OCI-LY1 (cell line): ENCODE measurements around the gene PRKCE.

ENCODE experiments used
- H2AFZ ChIP-seq: fragments of 200-600 bp; sonication (generic), shearing (Covaris generic); 2 replicates; pipeline ENCODE4 v1.6.0; 2014; ENCODE audit warnings: antibody characterized with exemption, mild to moderate bottlenecking, low read length
- H3F3A ChIP-seq: fragments of 200-600 bp; sonication (generic), shearing (Covaris generic); 2 replicates; pipeline ENCODE4 v1.6.0; 2014; ENCODE audit warnings: mild to moderate bottlenecking, antibody characterized with exemption, low read length, moderate library complexity; ENCODE audit not compliant: insufficient read depth
- H3K27ac ChIP-seq: fragments of 200-600 bp; sonication (generic); 2 replicates; pipeline ENCODE4 v1.5.1; 2014; ENCODE audit warnings: low read length, mixed run types, mild to moderate bottlenecking, low read depth; ENCODE audit not compliant: poor library complexity, severe bottlenecking
- H3K27me3 ChIP-seq: fragments of 200-600 bp; sonication (generic); 2 replicates; pipeline ENCODE4 v1.6.0; 2014; ENCODE audit warnings: antibody characterized with exemption, mild to moderate bottlenecking, low read length, moderate library complexity; ENCODE audit not compliant: insufficient read depth
- H3K36me3 ChIP-seq: fragments of 200-600 bp; sonication (generic); 2 replicates; pipeline ENCODE4 v1.6.1; 2014; ENCODE audit warnings: mild to moderate bottlenecking, antibody characterized with exemption, low read length, moderate library complexity, mixed read lengths; ENCODE audit not compliant: insufficient read depth
- H3K4me1 ChIP-seq: fragments of 200-600 bp; sonication (generic); 2 replicates; pipeline ENCODE4 v1.5.1; 2014; ENCODE audit warnings: mild to moderate bottlenecking, low read length, moderate library complexity; ENCODE audit not compliant: insufficient read depth, severe bottlenecking
- H3K4me2 ChIP-seq: fragments of 200-600 bp; sonication (generic), shearing (Covaris generic); 2 replicates; pipeline ENCODE4 v1.6.1; 2014; ENCODE audit warnings: low read length
- H3K4me3 ChIP-seq: fragments of 200-600 bp; sonication (generic); 2 replicates; pipeline ENCODE4 v1.5.1; 2014; ENCODE audit warnings: low read length, low read depth, mild to moderate bottlenecking, mixed read lengths; ENCODE audit not compliant: poor library complexity, severe bottlenecking
- H3K79me2 ChIP-seq: fragments of 200-600 bp; shearing (Covaris generic); 2 replicates; pipeline ENCODE4 v1.6.1; 2016; ENCODE audit warnings: mixed run types, low read length, mixed read lengths; ENCODE audit not compliant: insufficient read depth
- H3K9ac ChIP-seq: fragments of 200-600 bp; sonication (generic), shearing (Covaris generic); 2 replicates; pipeline ENCODE4 v1.6.1; 2014; ENCODE audit warnings: mild to moderate bottlenecking, low read length, mixed read lengths
- H3K9me2 ChIP-seq: fragments of 200-600 bp; sonication (generic), shearing (Covaris generic); 2 replicates; pipeline ENCODE4 v1.6.1; 2014; ENCODE audit warnings: low read depth, mild to moderate bottlenecking, low read length, mixed read lengths
- H3K9me3 ChIP-seq: fragments of 200-600 bp; shearing (Covaris generic); 2 replicates; pipeline ENCODE4 v1.6.1; 2014; ENCODE audit warnings: low read length, mixed read lengths
- H4K20me1 ChIP-seq: fragments of 200-600 bp; sonication (generic), shearing (Covaris generic); 2 replicates; pipeline ENCODE4 v1.6.0; 2016; ENCODE audit warnings: mild to moderate bottlenecking, low read length; ENCODE audit not compliant: insufficient read depth
- EZH2 ChIP-seq: fragments of 200-600 bp; sonication (generic), shearing (Covaris generic); IDR thresholded peaks from 2 replicates; pipeline ENCODE4 v1.8.0; 2017; ENCODE audit warnings: borderline replicate concordance, mixed run types, mild to moderate bottlenecking, antibody characterized with exemption, low read length, moderate library complexity, mixed read lengths
- TF ChIP-seq, protein P1 (sequence below): fragments of 200-600 bp; sonication (generic), shearing (Covaris generic); IDR thresholded peaks from 2 replicates; pipeline ENCODE4 v1.5.1; 2017; ENCODE audit warnings: mild to moderate bottlenecking, antibody characterized with exemption, low read length, moderate library complexity, mixed read lengths

Gene PRKCE

DNA sequence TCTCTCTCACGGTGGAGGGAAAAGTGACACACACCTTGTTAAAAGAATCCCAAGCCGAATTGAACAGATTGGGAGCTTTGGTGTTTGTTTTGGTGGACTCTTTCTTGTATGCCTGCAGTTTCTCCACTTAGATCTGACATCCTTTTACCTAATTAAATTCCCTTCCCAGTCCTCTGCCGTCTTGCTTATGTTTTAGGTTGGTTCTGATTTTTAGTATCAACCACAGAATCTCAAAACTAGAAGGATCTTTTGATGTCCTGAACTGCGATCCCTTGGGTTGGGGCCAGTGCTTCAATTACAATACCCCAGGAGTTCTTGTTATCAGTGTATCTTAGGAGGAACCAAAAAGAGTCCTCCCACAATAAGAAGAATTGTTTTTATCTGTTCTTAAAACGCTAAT lies 112.3 kb downstream of the PRKCE start:
- Histone ChIP-seq H3K36me3 (no peaks in the 10 kb centered on the region), H3K9me2 (no peaks in the 10 kb centered on the region), H3K4me3 (no peak overlapping the region), H2AFZ (no peak overlapping the region), H3K27me3 (no peaks in the 10 kb centered on the region), H3K4me2 (no peak overlapping the region), H3K79me2 (no peaks in the 10 kb centered on the region), H4K20me1 (no peaks in the 10 kb centered on the region), H3K9me3 (no peaks in the 10 kb centered on the region), H3K4me1 (peaks cover 12% of the 10 kb centered on the region), H3F3A (no peaks in the 10 kb centered on the region), H3K27ac (no peak overlapping the region), H3K9ac (no peak overlapping the region)
- no peak for TF ChIP-seq EZH2
- TF ChIP-seq, protein P1, sequence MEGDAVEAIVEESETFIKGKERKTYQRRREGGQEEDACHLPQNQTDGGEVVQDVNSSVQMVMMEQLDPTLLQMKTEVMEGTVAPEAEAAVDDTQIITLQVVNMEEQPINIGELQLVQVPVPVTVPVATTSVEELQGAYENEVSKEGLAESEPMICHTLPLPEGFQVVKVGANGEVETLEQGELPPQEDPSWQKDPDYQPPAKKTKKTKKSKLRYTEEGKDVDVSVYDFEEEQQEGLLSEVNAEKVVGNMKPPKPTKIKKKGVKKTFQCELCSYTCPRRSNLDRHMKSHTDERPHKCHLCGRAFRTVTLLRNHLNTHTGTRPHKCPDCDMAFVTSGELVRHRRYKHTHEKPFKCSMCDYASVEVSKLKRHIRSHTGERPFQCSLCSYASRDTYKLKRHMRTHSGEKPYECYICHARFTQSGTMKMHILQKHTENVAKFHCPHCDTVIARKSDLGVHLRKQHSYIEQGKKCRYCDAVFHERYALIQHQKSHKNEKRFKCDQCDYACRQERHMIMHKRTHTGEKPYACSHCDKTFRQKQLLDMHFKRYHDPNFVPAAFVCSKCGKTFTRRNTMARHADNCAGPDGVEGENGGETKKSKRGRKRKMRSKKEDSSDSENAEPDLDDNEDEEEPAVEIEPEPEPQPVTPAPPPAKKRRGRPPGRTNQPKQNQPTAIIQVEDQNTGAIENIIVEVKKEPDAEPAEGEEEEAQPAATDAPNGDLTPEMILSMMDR: no peak

DNA sequence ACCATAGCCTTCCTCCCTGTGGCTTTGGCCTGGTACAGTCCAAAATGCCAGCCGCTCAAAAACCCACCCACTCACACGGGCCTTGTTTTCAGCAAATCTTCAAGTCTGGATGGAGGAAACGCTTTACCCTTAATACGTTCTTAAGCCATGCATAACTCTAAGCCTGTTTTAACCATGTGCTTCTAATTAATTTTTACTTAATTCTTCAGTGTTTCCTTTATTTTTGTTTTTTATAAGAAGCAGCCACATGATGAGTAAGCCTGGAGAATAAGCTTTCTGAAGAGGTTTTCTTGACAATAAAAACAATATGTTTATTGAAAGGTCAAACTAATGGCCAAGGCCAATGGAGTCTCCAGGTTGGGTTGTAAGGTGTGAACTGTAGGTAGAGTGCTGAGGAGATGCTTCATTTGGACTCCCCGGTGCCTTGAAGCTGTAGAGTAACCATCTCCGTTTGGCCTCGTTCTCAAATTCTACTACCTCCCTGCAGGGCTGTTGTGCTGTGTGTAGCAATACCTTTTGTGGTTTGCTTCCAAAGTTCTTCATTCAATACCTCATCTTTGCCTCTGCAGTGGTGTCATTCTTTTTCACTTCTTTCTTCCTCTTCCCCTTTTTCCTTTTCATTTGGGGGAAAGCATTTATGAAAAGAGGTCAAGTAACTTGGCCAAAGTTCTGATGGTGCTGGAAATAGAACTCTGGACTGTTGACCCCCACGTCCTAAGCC lies 113.7 kb downstream of the PRKCE start:
- H3K4me2 ChIP-seq: no peak overlapping the region
- H2AFZ ChIP-seq: no peak overlapping the region
- H3F3A ChIP-seq: no peaks in the 10 kb centered on the region
- H3K9me2 ChIP-seq: no peaks in the 10 kb centered on the region
- no peaks in the 10 kb centered on the region for H3K27me3 ChIP-seq
- TF ChIP-seq EZH2: no peak
- TF ChIP-seq, protein P1: no peak
- no peaks in the 10 kb centered on the region for H3K36me3 ChIP-seq
- no peaks in the 10 kb centered on the region for H3K9me3 ChIP-seq
- H3K9ac ChIP-seq: no peak overlapping the region
- peaks cover 25% of the 10 kb centered on the region for H3K4me1 ChIP-seq
- H3K79me2 ChIP-seq: no peaks in the 10 kb centered on the region
- no peak overlapping the region for H3K4me3 ChIP-seq
- no peak overlapping the region for H3K27ac ChIP-seq
- no peaks in the 10 kb centered on the region for H4K20me1 ChIP-seq

DNA sequence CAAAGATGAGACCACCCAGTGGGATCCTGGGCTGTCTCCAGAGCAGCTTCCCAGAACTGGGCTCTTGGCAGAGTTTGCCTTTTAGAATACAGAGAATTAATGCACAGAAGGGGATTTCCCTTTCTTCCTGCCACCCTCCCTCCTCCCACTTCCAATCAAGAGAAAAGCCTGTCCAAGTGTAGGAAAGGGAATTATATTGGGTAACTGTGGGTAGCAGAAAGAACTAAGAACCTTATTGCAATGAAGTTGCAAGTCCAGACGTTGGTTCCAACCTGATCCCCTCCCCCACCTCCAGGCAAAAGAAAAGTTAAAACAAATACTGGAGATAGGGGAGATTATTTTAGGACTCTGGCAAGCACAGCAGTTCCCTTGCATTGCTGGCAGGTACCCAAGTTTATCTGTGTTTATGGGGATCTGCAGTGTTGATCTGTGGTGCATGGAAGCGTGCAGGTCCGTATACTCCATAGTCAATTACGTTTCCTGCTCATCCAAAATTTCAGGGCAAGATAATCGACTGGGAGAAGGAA lies 114.3 kb downstream of the PRKCE start:
- H3F3A ChIP-seq: no peaks in the 10 kb centered on the region
- peaks cover 32% of the 10 kb centered on the region for H3K4me1 ChIP-seq
- no peaks in the 10 kb centered on the region for H3K27me3 ChIP-seq
- no peaks in the 10 kb centered on the region for H4K20me1 ChIP-seq
- TF ChIP-seq, protein P1: no peak
- TF ChIP-seq EZH2: no peak
- no peak overlapping the region for H3K27ac ChIP-seq
- H3K9ac ChIP-seq: no peak overlapping the region
- no peaks in the 10 kb centered on the region for H3K9me2 ChIP-seq
- H2AFZ ChIP-seq: no peak overlapping the region
- H3K4me2 ChIP-seq: no peak overlapping the region
- no peaks in the 10 kb centered on the region for H3K9me3 ChIP-seq
- no peaks in the 10 kb centered on the region for H3K36me3 ChIP-seq
- no peaks in the 10 kb centered on the region for H3K79me2 ChIP-seq
- no peak overlapping the region for H3K4me3 ChIP-seq
